Measurements from ENCODE around the gene TMEM259. TPM values are rescaled to one million over a fixed set of nuclear protein-coding genes. Genes with fewer than 3 reads are reported as not detected.
A peak's percentile ranks its signal among the peaks of the same experiment; 100 is the strongest.

The TMEM259 gene
- total and polyA plus RNA-seq, 9 of the 15 experiments (the other 6 are each of a cell fraction or from before 2014, with no cell fraction given) = 0.52 to 231 (median 63.6) TPM

- no peak for TF ChIP-seq ZNF449 (CRISPR knock-in tag; IDR thresholded peaks at IDR 0.05)
- TF ChIP-seq RBM34 (IDR thresholded peaks at IDR 0.05; ENCODE audit: borderline replicate concordance, insufficient read depth, low read length) = no peak
- TF ChIP-seq, protein P1, sequence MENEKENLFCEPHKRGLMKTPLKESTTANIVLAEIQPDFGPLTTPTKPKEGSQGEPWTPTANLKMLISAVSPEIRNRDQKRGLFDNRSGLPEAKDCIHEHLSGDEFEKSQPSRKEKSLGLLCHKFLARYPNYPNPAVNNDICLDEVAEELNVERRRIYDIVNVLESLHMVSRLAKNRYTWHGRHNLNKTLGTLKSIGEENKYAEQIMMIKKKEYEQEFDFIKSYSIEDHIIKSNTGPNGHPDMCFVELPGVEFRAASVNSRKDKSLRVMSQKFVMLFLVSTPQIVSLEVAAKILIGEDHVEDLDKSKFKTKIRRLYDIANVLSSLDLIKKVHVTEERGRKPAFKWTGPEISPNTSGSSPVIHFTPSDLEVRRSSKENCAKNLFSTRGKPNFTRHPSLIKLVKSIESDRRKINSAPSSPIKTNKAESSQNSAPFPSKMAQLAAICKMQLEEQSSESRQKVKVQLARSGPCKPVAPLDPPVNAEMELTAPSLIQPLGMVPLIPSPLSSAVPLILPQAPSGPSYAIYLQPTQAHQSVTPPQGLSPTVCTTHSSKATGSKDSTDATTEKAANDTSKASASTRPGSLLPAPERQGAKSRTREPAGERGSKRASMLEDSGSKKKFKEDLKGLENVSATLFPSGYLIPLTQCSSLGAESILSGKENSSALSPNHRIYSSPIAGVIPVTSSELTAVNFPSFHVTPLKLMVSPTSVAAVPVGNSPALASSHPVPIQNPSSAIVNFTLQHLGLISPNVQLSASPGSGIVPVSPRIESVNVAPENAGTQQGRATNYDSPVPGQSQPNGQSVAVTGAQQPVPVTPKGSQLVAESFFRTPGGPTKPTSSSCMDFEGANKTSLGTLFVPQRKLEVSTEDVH (IDR thresholded peaks at IDR 0.05; ENCODE audit: low read depth, partially characterized antibody) = peak; percentile 67
- no peak for TF ChIP-seq ZBTB49 (CRISPR knock-in tag; IDR thresholded peaks at IDR 0.05; ENCODE audit: borderline replicate concordance)
- TF ChIP-seq ZNF764 (CRISPR knock-in tag; IDR thresholded peaks at IDR 0.05; ENCODE audit: low read depth) = no peak
- TF ChIP-seq, protein P2, sequence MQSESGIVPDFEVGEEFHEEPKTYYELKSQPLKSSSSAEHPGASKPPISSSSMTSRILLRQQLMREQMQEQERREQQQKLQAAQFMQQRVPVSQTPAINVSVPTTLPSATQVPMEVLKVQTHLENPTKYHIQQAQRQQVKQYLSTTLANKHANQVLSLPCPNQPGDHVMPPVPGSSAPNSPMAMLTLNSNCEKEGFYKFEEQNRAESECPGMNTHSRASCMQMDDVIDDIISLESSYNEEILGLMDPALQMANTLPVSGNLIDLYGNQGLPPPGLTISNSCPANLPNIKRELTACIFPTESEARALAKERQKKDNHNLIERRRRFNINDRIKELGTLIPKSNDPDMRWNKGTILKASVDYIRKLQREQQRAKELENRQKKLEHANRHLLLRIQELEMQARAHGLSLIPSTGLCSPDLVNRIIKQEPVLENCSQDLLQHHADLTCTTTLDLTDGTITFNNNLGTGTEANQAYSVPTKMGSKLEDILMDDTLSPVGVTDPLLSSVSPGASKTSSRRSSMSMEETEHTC (IDR thresholded peaks at IDR 0.05) = no peak
- TF ChIP-seq ZNF143 (CRISPR knock-in tag; IDR thresholded peaks at IDR 0.05) = peak; percentile 49; the same call in 1 of the 2 replicates
- peak; percentile 24 for TF ChIP-seq SP2 (IDR thresholded peaks at IDR 0.05; ENCODE audit: extremely low read depth, low read depth, low read length, poor library complexity, severe bottlenecking)
- TF ChIP-seq TCF7 (IDR thresholded peaks at IDR 0.05; ENCODE audit: borderline replicate concordance) = no peak; the same call in 1 of the 2 replicates
- TF ChIP-seq, protein P3, sequence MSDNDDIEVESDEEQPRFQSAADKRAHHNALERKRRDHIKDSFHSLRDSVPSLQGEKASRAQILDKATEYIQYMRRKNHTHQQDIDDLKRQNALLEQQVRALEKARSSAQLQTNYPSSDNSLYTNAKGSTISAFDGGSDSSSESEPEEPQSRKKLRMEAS (CRISPR knock-in tag; IDR thresholded peaks at IDR 0.05) = peak; percentile 98
- no peak for TF ChIP-seq FOS (IDR thresholded peaks at IDR 0.05; ENCODE audit: extremely low read depth, insufficient read length)
- TF ChIP-seq KAT7 (CRISPR knock-in tag; IDR thresholded peaks at IDR 0.05; ENCODE audit: borderline replicate concordance) = peak; percentile 99
- TF ChIP-seq ZC3H4 (CRISPR knock-in tag; IDR thresholded peaks at IDR 0.05; ENCODE audit: borderline replicate concordance) = no peak
- no peak for TF ChIP-seq ZNF584 (CRISPR knock-in tag; IDR thresholded peaks at IDR 0.05; ENCODE audit: low read depth)
These were observed 36.6 kb downstream of the TMEM259 start, which contains the start of gene WDR18 (continued) for GRCh38 chr19:984165-984967.
